AG04449 (cell line): ENCODE data around the gene PAX8.

Experiments
- CTCF ChIA-PET: fragments of 350-600 bp; formaldehyde crosslinking; extraction: SDS; loops from one replicate; lab custom pipeline; 2021; ENCODE audit warnings: antibody characterized with exemption; lab: Yijun Ruan, JAX
- POLR2A ChIA-PET: fragments of 400-600, 350-600 bp; formaldehyde crosslinking; extraction: SDS; loops from one replicate; lab custom pipeline; 2020; ENCODE audit warnings: antibody characterized with exemption, inconsistent platforms; lab: Yijun Ruan, JAX
- DNase-seq: peaks from one replicate; pipeline ENCODE4 v3.0.0-alpha.2; 2010; ENCODE audit warnings: low read depth, low spot score
- H3K4me3 ChIP-seq: 2 replicates; pipeline ENCODE4 v1.5.1; 2011; ENCODE audit warnings: low read depth, mild to moderate bottlenecking, control low read depth, low read length
- CTCF ChIP-seq: IDR thresholded peaks from one replicate; pipeline ENCODE4 v1.5.1; 2011; ENCODE audit warnings: mild to moderate bottlenecking, moderate library complexity, low read length, control low read depth, inconsistent platforms; ENCODE audit not compliant: insufficient read depth; ENCODE audit errors: missing control alignments

The PAX8 gene

GRCh38 chr2:113169002-113169530 lies 109.7 kb downstream of the PAX8 start:
- no peak overlapping the region for H3K4me3 ChIP-seq
- ChIA-PET POLR2A (no interaction called here), CTCF (interaction anchor here (2.4 to 7.2 kb wide), 2 partner anchors 31 to 221 kb away, joined by 7 to 59 read pairs; no protein-coding TSS in a partner anchor)
- DNase-seq: no peak
- no peak for TF ChIP-seq CTCF

- H3K4me3 ChIP-seq: no peak overlapping the region
- no peak for DNase-seq
- TF ChIP-seq CTCF: no peak
- CTCF ChIA-PET: interaction anchor here (2.4 to 7.2 kb wide), 2 partner anchors 30 to 222 kb away, joined by 7 to 59 read pairs; no protein-coding TSS in a partner anchor
- POLR2A ChIA-PET: no interaction called here
Observed at GRCh38 chr2:113167962-113168340, 110.8 kb downstream of the PAX8 start.

GRCh38 chr2:113167115-113167932 lies 111.4 kb downstream of the PAX8 start:
- no peak for DNase-seq
- no peak for TF ChIP-seq CTCF
- H3K4me3 ChIP-seq: no peak overlapping the region
- CTCF ChIA-PET: interaction anchor here (2.4 to 7.2 kb wide), 2 partner anchors 29 to 223 kb away, joined by 7 to 59 read pairs; no protein-coding TSS in a partner anchor
- POLR2A ChIA-PET: no interaction called here

GRCh38 chr2:113166187-113166645 lies 112.5 kb downstream of the PAX8 start:
- no peak for TF ChIP-seq CTCF
- no peak for DNase-seq
- POLR2A ChIA-PET: no interaction called here
- H3K4me3 ChIP-seq: no peak overlapping the region
- CTCF ChIA-PET: interaction anchor here (1.4 to 7.2 kb wide), 3 partner anchors 8 to 205 kb away, joined by 6 to 59 read pairs (median 7); no protein-coding TSS in a partner anchor
